H1 (cell line): ENCODE results near the gene PFN4. TPM values are rescaled to one million over a fixed set of nuclear protein-coding genes. Genes with fewer than 3 reads are reported as not detected.

ENCODE experiments used
- CTCF ChIA-PET: fragments of 300-600 bp; sonication (Branson Sonifier 250); formaldehyde crosslinking; loops from one replicate; lab custom pipeline; 2021; ENCODE audit not compliant: partially characterized antibody; lab: Charles Lee
- POLR2A ChIA-PET: fragments of 300-600 bp; sonication (Branson Sonifier 250); formaldehyde crosslinking; loops from one replicate; lab custom pipeline; 2021; ENCODE audit warnings: inconsistent platforms; ENCODE audit not compliant: partially characterized antibody; lab: Charles Lee
- DNase-seq, 2 experiments: peaks; one replicate each; pipeline versions ENCODE4 v3.0.0 to v3.0.0-alpha.2; 2010 to 2022; ENCODE audit warnings: low spot score in 2 of 2, low read depth in 1 of 2, mixed read lengths in 1 of 2
- FAIRE-seq: peaks from 2 replicates; lab custom pipeline; 2011; peaks lifted over from hg19 to GRCh38; lab: Jason Lieb, UNC
- H2AFZ ChIP-seq: 2 replicates; pipeline ENCODE4 v1.8.1; 2012; ENCODE audit warnings: low read length, inconsistent platforms
- H2AK5ac ChIP-seq: 2 replicates; pipeline ENCODE4 v1.6.1; 2013; ENCODE audit warnings: low read depth, low read length
- H2BK120ac ChIP-seq: replicated peaks from 2 replicates; pipeline ENCODE3; 2013; ENCODE audit warnings: low read depth, low read length, inconsistent platforms
- H2BK12ac ChIP-seq: 2 replicates; pipeline ENCODE4 v1.6.1; 2013; ENCODE audit warnings: low read depth, low read length
- H2BK15ac ChIP-seq: 2 replicates; pipeline ENCODE4 v1.6.1; 2013; ENCODE audit warnings: low read length
- H2BK20ac ChIP-seq: 2 replicates; pipeline ENCODE4 v1.6.1; 2013; ENCODE audit warnings: low read length
- H2BK5ac ChIP-seq: 2 replicates; pipeline ENCODE4 v1.6.1; 2013; ENCODE audit warnings: low read depth, low read length
- H3K14ac ChIP-seq: 2 replicates; pipeline ENCODE4 v1.6.1; 2013; ENCODE audit warnings: inconsistent platforms; ENCODE audit not compliant: insufficient read length
- H3K18ac ChIP-seq: 2 replicates; pipeline ENCODE4 v1.6.1; 2013; ENCODE audit warnings: low read length; ENCODE audit errors: extremely low read depth
- H3K23ac ChIP-seq: 2 replicates; pipeline ENCODE4 v1.6.1; 2013; ENCODE audit warnings: inconsistent platforms; ENCODE audit not compliant: insufficient read length
- H3K23me2 ChIP-seq: 2 replicates; pipeline ENCODE4 v1.6.1; 2013; ENCODE audit warnings: low read depth, low read length
- H3K27ac ChIP-seq: 2 replicates; pipeline ENCODE4 v1.6.1; 2011; ENCODE audit warnings: low read depth, low read length, inconsistent platforms
- H3K27me3 ChIP-seq, 4 experiments: replicated peaks in 1 of 4; 1 replicate in 1 of 4; 2 replicates in 3 of 4; pipeline versions ENCODE4 v1.6.1 to v1.8.1; 2011 to 2013; ENCODE audit warnings: low read length in 3 of 4, mild to moderate bottlenecking in 3 of 4, inconsistent platforms in 2 of 4, mixed read lengths in 2 of 4, moderate library complexity in 1 of 4; ENCODE audit not compliant: control insufficient read depth in 3 of 4, insufficient read depth in 3 of 4; ENCODE audit errors: extremely low read depth in 1 of 4
- H3K36me3 ChIP-seq, 4 experiments: 2 replicates each; pipeline versions ENCODE4 v1.6.1 to v1.8.1; 2011 to 2013; ENCODE audit warnings: mild to moderate bottlenecking in 4 of 4, low read length in 3 of 4, moderate library complexity in 2 of 4, control low read depth in 1 of 4, inconsistent platforms in 1 of 4; ENCODE audit not compliant: insufficient read depth in 4 of 4, control insufficient read depth in 2 of 4
- H3K4ac ChIP-seq: replicated peaks from 2 replicates; pipeline ENCODE3; 2013; ENCODE audit warnings: low read length, low read depth, mixed read lengths, inconsistent platforms; ENCODE audit not compliant: insufficient read length
- H3K4me1 ChIP-seq, 4 experiments: replicated peaks in 1 of 4; 1 replicate in 1 of 4; 2 replicates in 3 of 4; pipeline versions ENCODE4 v1.6.1 to v1.8.1; 2011 to 2013; ENCODE audit warnings: low read length in 3 of 4, inconsistent platforms in 2 of 4, mixed read lengths in 1 of 4; ENCODE audit not compliant: insufficient read depth in 4 of 4, control insufficient read depth in 3 of 4
- H3K4me2 ChIP-seq, 2 experiments: 2 replicates each; pipeline versions ENCODE4 v1.6.1 to v1.8.1; 2011 to 2013; ENCODE audit warnings: low read depth in 2 of 2, low read length in 2 of 2, control low read depth in 1 of 2, inconsistent platforms in 1 of 2, mild to moderate bottlenecking in 1 of 2; ENCODE audit not compliant: insufficient read depth in 1 of 2
- H3K4me3 ChIP-seq, 4 experiments: fragments of 200-600, 300-600 bp in 1 of 4; sonication (generic), shearing (Covaris generic), sonication (Bioruptor Twin) in 1 of 4; 2 replicates each; pipeline versions ENCODE4 v1.5.1 to v1.8.1; 2011 to 2016; ENCODE audit warnings: low read length in 4 of 4, low read depth in 3 of 4, control low read depth in 2 of 4, inconsistent platforms in 2 of 4, mild to moderate bottlenecking in 2 of 4, mixed read lengths in 1 of 4, moderate library complexity in 1 of 4; ENCODE audit not compliant: insufficient read depth in 2 of 4; ENCODE audit errors: extremely low read depth in 1 of 4
- H3K56ac ChIP-seq: replicated peaks from 2 replicates; pipeline ENCODE3; 2013; ENCODE audit warnings: low read depth, mild to moderate bottlenecking, mixed read lengths, low read length, inconsistent platforms; ENCODE audit not compliant: insufficient read length
- H3K79me1 ChIP-seq: 2 replicates; pipeline ENCODE4 v1.6.1; 2013; ENCODE audit warnings: low read depth, low read length, control low read depth
- H3K79me2 ChIP-seq, 2 experiments: 2 replicates each; pipeline versions ENCODE4 v1.6.1 to v1.8.1; 2012 to 2013; ENCODE audit warnings: low read length in 2 of 2, mild to moderate bottlenecking in 2 of 2, inconsistent platforms in 1 of 2; ENCODE audit not compliant: insufficient read depth in 2 of 2, control insufficient read depth in 1 of 2
- H3K9ac ChIP-seq, 4 experiments: replicated peaks in 1 of 4; 1 replicate in 1 of 4; 2 replicates in 3 of 4; pipeline versions ENCODE4 v1.6.1 to v1.8.1; 2011 to 2013; ENCODE audit warnings: low read depth in 3 of 4, low read length in 3 of 4, control low read depth in 2 of 4, mild to moderate bottlenecking in 2 of 4, moderate library complexity in 2 of 4, inconsistent platforms in 1 of 4; ENCODE audit errors: extremely low read depth in 1 of 4
- H3K9me3 ChIP-seq, 2 experiments: 2 replicates each; pipeline versions ENCODE4 v1.6.1 to v1.8.1; 2012 to 2013; ENCODE audit warnings: mild to moderate bottlenecking in 2 of 2, moderate library complexity in 2 of 2, control low read depth in 1 of 2, inconsistent platforms in 1 of 2, low read depth in 1 of 2, low read length in 1 of 2, mixed read lengths in 1 of 2; ENCODE audit not compliant: insufficient read depth in 2 of 2
- H4K20me1 ChIP-seq, 2 experiments: replicated peaks in 1 of 2; 2 replicates each; pipeline versions ENCODE3 to v1.8.1; 2011 to 2013; ENCODE audit warnings: inconsistent platforms in 2 of 2, low read length in 2 of 2, mild to moderate bottlenecking in 1 of 2; ENCODE audit not compliant: insufficient read depth in 2 of 2, control insufficient read depth in 1 of 2
- H4K5ac ChIP-seq: 2 replicates; pipeline ENCODE4 v1.6.1; 2013; ENCODE audit warnings: low read length, low read depth, mixed read lengths, inconsistent platforms; ENCODE audit not compliant: insufficient read length
- H4K8ac ChIP-seq: 2 replicates; pipeline ENCODE4 v1.8.0; 2013; ENCODE audit warnings: mild to moderate bottlenecking, moderate library complexity, low read length, inconsistent platforms; ENCODE audit not compliant: insufficient read depth; ENCODE audit errors: extremely low read depth
- H4K91ac ChIP-seq: replicated peaks from 2 replicates; pipeline ENCODE3; 2013; ENCODE audit warnings: low read length, mixed read lengths, inconsistent platforms; ENCODE audit not compliant: insufficient read length
- BRCA1 ChIP-seq: IDR thresholded peaks from 2 replicates; pipeline ENCODE4 v1.6.1; 2012; ENCODE audit warnings: low read depth, low read length, improper control_type of control experiment
- KDM5A ChIP-seq: fragments of 200-600 bp; IDR thresholded peaks from 2 replicates; pipeline ENCODE4 v1.7.1; 2012; ENCODE audit warnings: mild to moderate bottlenecking, low read length, inconsistent platforms, mixed read lengths
- PHF8 ChIP-seq: fragments of 200-600 bp; sonication (generic); conservative IDR thresholded peaks from 2 replicates; pipeline ENCODE4 v1.7.1; 2012; ENCODE audit warnings: low read depth, mild to moderate bottlenecking, inconsistent platforms, low read length, moderate library complexity
- WGBS, 2 experiments: shearing (Covaris generic) in 1 of 2; methylation state at CpG; one replicate each; pipeline versions ENCODE4 v1.1.6 to v1.1.7; 2013 to 2015; ENCODE audit warnings: low lambda C conversion rate in 2 of 2, mixed read lengths in 2 of 2, inconsistent platforms in 1 of 2, low coverage in 1 of 2, missing lambda C conversion rate in 1 of 2; ENCODE audit not compliant: insufficient replicate concordance in 2 of 2, insufficient coverage in 1 of 2, insufficient read length in 1 of 2; ENCODE audit errors: extremely low coverage in 1 of 2, missing lambda C conversion rate in 1 of 2; 5-methylcytosine and 5-hydroxymethylcytosine counted together
- polyA plus RNA-seq, 7 experiments: library from polyadenylated mRNA; depleted of rRNA in 3 of 7; stranded (reverse) in 5 of 7; unstranded in 2 of 7; fragments of >200 nt in 5 of 7; fragments of 200-250 nt in 2 of 7; gene quantifications; 1 replicate in 5 of 7; 2 replicates in 1 of 7; 4 replicates in 1 of 7; pipeline versions ENCODE4 v1.2.1 to v1.2.3, GENCODE V29; 2011 to 2013; ENCODE audit warnings: missing spikeins in 2 of 7, mixed read lengths in 2 of 7
- total RNA-seq: library from RNA; stranded (reverse); fragmentation: NEBNext Ultra II Directional; extraction: Animal tissue kit (Norgen Biotek cat#: 25700); gene quantifications from 2 replicates; pipeline ENCODE4 v1.2.1, GENCODE V29; 2021

The PFN4 gene
- total and polyA plus RNA-seq, 2 of the 8 experiments (the other 6 are each of a cell fraction or from before 2014, with no cell fraction given): not detected

DNA sequence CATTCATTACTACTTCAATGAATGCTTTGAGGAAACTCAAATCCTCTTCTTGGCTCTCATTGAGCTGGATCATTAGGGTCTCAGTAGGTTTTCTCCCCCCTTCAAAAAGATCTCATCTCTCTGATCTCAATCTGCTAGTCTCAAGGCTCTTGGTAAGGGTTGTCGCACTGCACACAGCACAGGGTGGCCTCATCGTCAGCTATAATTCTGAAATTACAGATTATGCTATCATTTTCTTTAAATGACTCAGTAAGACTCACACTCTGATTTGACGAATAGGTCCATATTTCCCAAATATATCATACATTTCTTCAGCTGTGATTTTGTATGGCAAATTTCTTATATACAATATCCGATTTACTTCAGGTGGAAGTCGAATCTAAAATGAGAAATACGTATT lies 49.3 kb downstream of the PFN4 start:
- no peak overlapping the region for H2BK15ac ChIP-seq
- H4K91ac ChIP-seq: no peak overlapping the region
- peaks cover 0 to 32% (median 18%) of the 10 kb centered on the region in 4 experiments; a peak in 7 of 8 replicates for H3K36me3 ChIP-seq
- no peak overlapping the region for H2BK5ac ChIP-seq
- H2AFZ ChIP-seq: no peak overlapping the region
- no peak overlapping the region for H3K4me3 ChIP-seq
- no peak overlapping the region for H2BK20ac ChIP-seq
- no peak overlapping the region for H3K27ac ChIP-seq
- H3K27me3 ChIP-seq: no peaks in the 10 kb centered on the region
- no peak for DNase-seq
- POLR2A ChIA-PET: interaction anchor here (0.6 to 2.8 kb wide), 10 partner anchors 9 to 146 kb away, joined by 3 to 14 read pairs (median 5); partner anchors contain the start of genes ATAD2B, TP53I3, UBXN2A and WDCP
- no peak overlapping the region for H2BK120ac ChIP-seq
- no peaks in the 10 kb centered on the region for H3K9me3 ChIP-seq
- peaks cover 0 to 2% of the 10 kb centered on the region in 2 experiments for H4K20me1 ChIP-seq
- no peaks in the 10 kb centered on the region; the same call in 1 of the 2 replicates for H3K79me1 ChIP-seq
- H3K4ac ChIP-seq: no peak overlapping the region
- no peak overlapping the region for H3K9ac ChIP-seq
- peaks cover 0 to 7% (median 2%) of the 10 kb centered on the region in 4 experiments; a peak in 4 of 7 replicates for H3K4me1 ChIP-seq
- no peak for TF ChIP-seq KDM5A
- TF ChIP-seq BRCA1: no peak
- TF ChIP-seq PHF8: no peak
- TF ChIP-seq, all 59 proteins: peak for 0
- Histone ChIP-seq H2BK12ac (no peak overlapping the region), H4K5ac (no peak overlapping the region), H3K23me2 (peaks cover 5% of the 10 kb centered on the region; the same call in 1 of the 2 replicates), H3K79me2 (peaks cover 0 to 27% of the 10 kb centered on the region in 2 experiments; a peak in 2 of 4 replicates), H4K8ac (no peak overlapping the region), H3K14ac (no peak overlapping the region), H2AK5ac (no peak overlapping the region), H3K4me2 (no peak overlapping the region; a peak in 1 of 4 replicates), H3K18ac (no peak overlapping the region), H3K56ac (no peak overlapping the region), H3K23ac (no peak overlapping the region)
- FAIRE-seq: no peak
- CTCF ChIA-PET: interaction anchor here (0.9 to 1.0 kb wide), 2 partner anchors 10 to 13 kb away, joined by 3 to 4 read pairs; no protein-coding TSS in a partner anchor
- 93% methylated on average over 6 of the region's 6 CpGs; no CpG with 5 or more reads in 1 of the 2 experiments for WGBS, 2 experiments
